Epithelial cell of esophagus (primary cell): ENCODE measurements around the gene PCED1B.

Source experiments
- DNase-seq: peaks from one replicate; pipeline ENCODE4 v3.0.0; 2010; ENCODE audit warnings: low read depth
- H3K4me3 ChIP-seq: 2 replicates; pipeline ENCODE4 v1.5.1; 2011; ENCODE audit warnings: mild to moderate bottlenecking, low read length, control low read depth
- TF ChIP-seq, protein P1 (sequence below): IDR thresholded peaks from 2 replicates; pipeline ENCODE4 v1.5.1; 2011; ENCODE audit warnings: low read depth, mild to moderate bottlenecking, low read length, control low read depth, inconsistent platforms; ENCODE audit not compliant: insufficient read depth; ENCODE audit errors: missing control alignments

PCED1B gene

GRCh38 chr12:47094804-47095203, 15.4 kb downstream of the PCED1B start:
- TF ChIP-seq, protein P1, sequence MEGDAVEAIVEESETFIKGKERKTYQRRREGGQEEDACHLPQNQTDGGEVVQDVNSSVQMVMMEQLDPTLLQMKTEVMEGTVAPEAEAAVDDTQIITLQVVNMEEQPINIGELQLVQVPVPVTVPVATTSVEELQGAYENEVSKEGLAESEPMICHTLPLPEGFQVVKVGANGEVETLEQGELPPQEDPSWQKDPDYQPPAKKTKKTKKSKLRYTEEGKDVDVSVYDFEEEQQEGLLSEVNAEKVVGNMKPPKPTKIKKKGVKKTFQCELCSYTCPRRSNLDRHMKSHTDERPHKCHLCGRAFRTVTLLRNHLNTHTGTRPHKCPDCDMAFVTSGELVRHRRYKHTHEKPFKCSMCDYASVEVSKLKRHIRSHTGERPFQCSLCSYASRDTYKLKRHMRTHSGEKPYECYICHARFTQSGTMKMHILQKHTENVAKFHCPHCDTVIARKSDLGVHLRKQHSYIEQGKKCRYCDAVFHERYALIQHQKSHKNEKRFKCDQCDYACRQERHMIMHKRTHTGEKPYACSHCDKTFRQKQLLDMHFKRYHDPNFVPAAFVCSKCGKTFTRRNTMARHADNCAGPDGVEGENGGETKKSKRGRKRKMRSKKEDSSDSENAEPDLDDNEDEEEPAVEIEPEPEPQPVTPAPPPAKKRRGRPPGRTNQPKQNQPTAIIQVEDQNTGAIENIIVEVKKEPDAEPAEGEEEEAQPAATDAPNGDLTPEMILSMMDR, result no peak
- DNase-seq, result peak; percentile 78

GRCh38 chr12:47095446-47096236, 16.2 kb downstream of the PCED1B start:
- H3K4me3 ChIP-seq, result no peak overlapping the region
- TF ChIP-seq, protein P1, result no peak
- peak; percentile 79 for DNase-seq

More at GRCh38 chr12:47094804-47095203, 15.4 kb downstream of the PCED1B start:
- no peak overlapping the region for H3K4me3 ChIP-seq

DNA sequence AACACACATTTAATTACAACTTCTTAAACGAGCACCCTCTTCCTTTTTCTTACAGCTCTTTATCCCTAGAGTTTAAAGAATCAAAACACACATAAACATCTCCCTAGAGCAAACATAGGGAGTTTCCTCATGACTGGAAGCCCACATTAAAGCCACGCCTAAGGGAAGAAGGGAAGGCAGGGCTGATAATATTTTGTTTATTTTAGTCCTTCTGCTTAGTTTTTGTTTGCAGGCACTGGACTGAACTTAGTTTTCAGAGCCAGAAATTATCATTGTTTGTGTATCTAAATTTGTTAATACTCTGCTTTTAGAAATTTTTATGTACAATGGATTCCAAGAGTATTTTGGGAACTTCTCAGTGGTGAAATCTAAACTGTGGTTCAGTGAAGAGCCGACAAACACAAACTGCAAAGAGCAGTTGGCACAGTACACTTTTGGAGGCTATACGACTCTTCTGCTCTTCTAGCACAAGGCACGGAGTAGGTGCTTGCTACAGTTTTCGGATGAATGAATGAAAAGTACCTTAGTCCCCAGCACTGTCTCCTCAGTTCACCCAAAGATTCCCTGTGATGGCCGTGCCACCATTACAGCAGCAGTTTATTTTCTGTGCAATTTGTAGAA, 18.0 kb downstream of the PCED1B start:
- TF ChIP-seq, protein P1, result no peak
- peak; percentile 40 for DNase-seq
- no peak overlapping the region for H3K4me3 ChIP-seq

DNA sequence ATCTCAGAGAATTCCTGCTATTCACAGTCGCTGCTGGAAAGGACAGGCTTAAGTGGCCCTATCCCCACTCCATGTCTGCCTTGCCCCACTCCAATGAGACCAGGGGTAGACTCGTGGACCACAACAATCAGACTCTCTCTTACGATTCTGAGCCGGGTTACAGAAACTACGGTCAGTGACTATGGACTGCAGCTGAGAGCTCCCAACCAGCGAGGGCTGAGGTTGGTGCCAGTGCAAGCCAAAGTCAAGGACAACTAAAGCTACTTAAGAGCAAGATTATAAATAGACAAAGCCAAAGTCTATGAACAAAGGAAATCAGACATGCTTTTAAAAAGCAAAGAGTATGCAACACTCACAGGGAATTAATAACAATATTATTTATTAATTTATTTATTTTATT, 18.7 kb downstream of the PCED1B start:
- TF ChIP-seq, protein P1, result no peak
- H3K4me3 ChIP-seq, result no peak overlapping the region

DNA sequence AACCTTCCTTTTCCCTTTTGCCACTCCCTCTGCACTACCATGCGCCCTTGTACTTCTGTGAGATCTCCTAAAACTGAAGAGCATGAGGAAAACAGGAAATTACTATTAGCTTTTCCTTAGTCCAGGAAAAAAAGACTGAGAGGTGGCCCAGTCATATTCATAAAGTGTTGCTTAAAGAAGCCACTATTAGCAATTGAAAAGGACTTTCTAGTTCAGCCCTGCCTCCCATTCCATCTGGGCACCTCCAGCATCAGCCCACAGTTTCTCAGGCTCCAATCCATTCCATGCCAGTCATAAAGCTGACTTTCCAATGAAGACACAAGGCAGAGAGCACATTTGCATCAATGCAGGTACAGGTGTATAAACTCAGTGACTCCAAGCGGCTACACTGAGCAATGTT, 20.2 kb downstream of the PCED1B start:
- no peak for DNase-seq
- H3K4me3 ChIP-seq, result no peak overlapping the region
- TF ChIP-seq, protein P1, result no peak

More for the DNA sequence above, 18.7 kb downstream of the PCED1B start:
- no peak for DNase-seq

- no peak for DNase-seq
- no peak overlapping the region for H3K4me3 ChIP-seq
- TF ChIP-seq, protein P1, result no peak
Observed at GRCh38 chr12:47100160-47100559, 20.7 kb downstream of the PCED1B start.
